ENCODE results near the gene NSDHL.

GRCh38 chrX:152814048-152814447 is 16.8 kb upstream of the NSDHL start:
- no peak for TF ChIP-seq SMC3 (IDR thresholded peaks at IDR 0.05; ENCODE audit: low read depth, low read length)
- TF ChIP-seq CTCF (conservative IDR thresholded peaks at IDR 0.05; ENCODE audit: low read depth, low read length): no peak
- no peak for TF ChIP-seq POLR2A (IDR thresholded peaks at IDR 0.05; ENCODE audit: low read depth, low read length)
- TF ChIP-seq RAD21 (IDR thresholded peaks at IDR 0.05; ENCODE audit: low read length): no peak
- no peak for TF ChIP-seq CEBPB (IDR thresholded peaks at IDR 0.05; ENCODE audit: low read depth, low read length)
- TF ChIP-seq RCOR1 (IDR thresholded peaks at IDR 0.05; ENCODE audit: insufficient replicate concordance, low read length): no peak
- TF ChIP-seq MAFK (IDR thresholded peaks at IDR 0.05; ENCODE audit: low read depth, low read length): no peak
- no peak for TF ChIP-seq BHLHE40 (IDR thresholded peaks at IDR 0.05; ENCODE audit: low read depth, low read length)
- TF ChIP-seq RFX5 (IDR thresholded peaks at IDR 0.05; ENCODE audit: low read depth, low read length): no peak
- TF ChIP-seq ELK1 (IDR thresholded peaks at IDR 0.05; ENCODE audit: borderline replicate concordance, low read depth, low read length): no peak
